Measurements from ENCODE around the gene MICALL1. TPM values are rescaled to one million over a fixed set of nuclear protein-coding genes. Genes with fewer than 3 reads are reported as not detected.

The MICALL1 gene
- polyA plus RNA-seq, 2 of the 4 experiments (the other 2 are of a cell fraction), result 10.4 to 18.6 TPM

DNA sequence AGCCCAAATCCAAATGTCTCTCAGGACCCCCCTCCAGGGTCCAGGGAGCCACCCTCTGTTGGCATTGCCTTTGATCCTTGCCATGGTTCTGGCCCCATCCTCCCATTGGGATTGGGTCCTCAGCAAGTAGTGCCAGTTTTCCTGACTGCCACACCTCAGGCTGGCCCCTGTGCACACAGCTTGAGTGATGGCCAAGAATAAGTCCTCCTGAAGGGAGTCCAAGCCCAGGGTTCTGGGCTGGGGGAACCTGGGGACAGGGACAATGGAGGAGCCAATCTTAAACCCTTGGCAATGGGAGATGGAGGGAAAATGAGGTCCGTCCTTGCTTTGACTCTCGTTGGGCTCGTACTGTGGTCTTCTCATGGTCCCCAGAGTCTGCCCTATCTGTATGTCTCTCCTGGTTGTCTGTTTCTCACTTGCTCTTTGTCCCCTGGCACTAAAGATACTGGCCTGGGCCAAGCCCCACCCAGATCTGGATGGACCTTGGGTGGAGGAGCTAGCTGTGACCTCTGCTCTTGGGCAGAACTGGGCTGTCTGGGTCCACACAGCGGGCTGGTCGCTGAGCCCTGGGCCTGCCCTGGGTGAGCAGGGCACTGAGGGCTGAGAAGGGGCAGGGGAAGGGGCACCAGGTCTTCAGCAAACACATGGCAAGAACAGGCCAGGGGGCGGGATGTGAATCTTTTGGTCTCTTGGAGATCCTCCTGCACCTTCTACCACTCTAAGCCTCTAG, 75.3 kb downstream of the MICALL1 start:
- FAIRE-seq, result no peak

DNA sequence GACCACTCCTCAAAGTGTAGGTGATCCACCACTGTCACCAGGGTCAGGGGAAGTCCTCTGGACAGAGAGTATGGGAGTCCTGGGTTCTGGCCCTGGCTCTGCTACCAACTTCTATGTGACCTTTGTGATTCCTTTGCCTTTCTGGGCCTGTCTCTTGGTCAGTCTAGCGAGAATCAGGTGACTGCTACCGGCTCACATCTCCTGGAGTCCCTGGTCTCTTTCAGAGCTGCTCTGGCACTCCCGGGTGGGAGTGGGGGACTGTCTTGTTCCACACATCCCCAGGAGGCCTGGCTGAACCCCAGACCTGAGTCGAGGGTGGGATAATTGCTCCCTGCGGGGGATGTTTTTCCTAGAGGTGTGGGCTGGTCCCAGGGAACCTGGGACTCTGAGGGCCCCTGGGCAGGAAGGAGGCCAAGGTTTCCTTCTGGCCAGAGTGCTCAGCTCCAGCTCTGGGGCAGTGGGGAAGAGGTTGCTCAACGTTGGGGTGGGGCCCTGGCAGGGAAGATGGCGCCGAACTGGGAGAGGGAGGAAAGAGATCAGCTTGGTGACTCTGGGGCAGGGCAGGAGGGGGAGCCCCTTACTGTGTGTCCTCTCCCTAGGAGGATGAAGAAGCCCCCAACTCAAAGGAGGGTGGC, 76.2 kb downstream of the MICALL1 start:
- Histone ChIP-seq H3K4me1 (no peaks in the 10 kb centered on the region), H3K4me2 (no peak overlapping the region), H3K4me3 (no peak overlapping the region), H3K27ac (no peak overlapping the region), H3K9me3 (no peaks in the 10 kb centered on the region)
- ATAC-seq (no peak; a peak in 1 of 6 replicates), FAIRE-seq (no peak), DNase-seq (ENCODE audit: low read depth in 1 of 2, low spot score in 1 of 2) (no peak)
- ChIA-PET POLR2A (no interaction called here), CTCF (interaction anchor here (0.5 to 1.1 kb wide), 2 partner anchors 12 to 18 kb away, joined by 3 read pairs; no protein-coding TSS in a partner anchor)
- 81% methylated on average over 5 of the region's 8 CpGs for WGBS (ENCODE audit: missing lambda C conversion rate)
- TF ChIP-seq TFCP2L1 (CRISPR knock-in tag; IDR thresholded peaks at IDR 0.05) (no peak), RNF2 (IDR thresholded peaks at IDR 0.05; ENCODE audit: borderline replicate concordance, low read depth) (no peak), JUNB (IDR thresholded peaks at IDR 0.05) (no peak), FOSL2 (IDR thresholded peaks at IDR 0.05) (no peak), FOSL2 (CRISPR knock-in tag; IDR thresholded peaks at IDR 0.05) (no peak), GATA3 (IDR thresholded peaks at IDR 0.05; ENCODE audit: borderline replicate concordance) (no peak), EP300 (IDR thresholded peaks at IDR 0.05) (no peak)
- TF ChIP-seq, protein P1, sequence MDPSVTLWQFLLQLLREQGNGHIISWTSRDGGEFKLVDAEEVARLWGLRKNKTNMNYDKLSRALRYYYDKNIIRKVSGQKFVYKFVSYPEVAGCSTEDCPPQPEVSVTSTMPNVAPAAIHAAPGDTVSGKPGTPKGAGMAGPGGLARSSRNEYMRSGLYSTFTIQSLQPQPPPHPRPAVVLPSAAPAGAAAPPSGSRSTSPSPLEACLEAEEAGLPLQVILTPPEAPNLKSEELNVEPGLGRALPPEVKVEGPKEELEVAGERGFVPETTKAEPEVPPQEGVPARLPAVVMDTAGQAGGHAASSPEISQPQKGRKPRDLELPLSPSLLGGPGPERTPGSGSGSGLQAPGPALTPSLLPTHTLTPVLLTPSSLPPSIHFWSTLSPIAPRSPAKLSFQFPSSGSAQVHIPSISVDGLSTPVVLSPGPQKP (IDR thresholded peaks at IDR 0.05; ENCODE audit: low read depth, low read length), result no peak

More for the DNA sequence above, 75.3 kb downstream of the MICALL1 start:
- WGBS (ENCODE audit: missing lambda C conversion rate), result 85% methylated on average over 6 of the region's 6 CpGs
- ATAC-seq (no peak), DNase-seq (ENCODE audit: low read depth in 1 of 2, low spot score in 1 of 2) (no peak)
- H3K4me1 ChIP-seq, result no peaks in the 10 kb centered on the region
- ChIA-PET CTCF (interaction anchor here (1.1 to 1.6 kb wide), 2 partner anchors 17 to 47 kb away, joined by 3 read pairs; no protein-coding TSS in a partner anchor), POLR2A (no interaction called here)
- no peak overlapping the region for H3K27ac ChIP-seq
- no peak overlapping the region for H3K4me2 ChIP-seq
- H3K9me3 ChIP-seq, result no peaks in the 10 kb centered on the region
- no peak overlapping the region for H3K4me3 ChIP-seq
- no peak for TF ChIP-seq RCOR1 (IDR thresholded peaks at IDR 0.05; ENCODE audit: low read depth, low read length)
- TF ChIP-seq POLR2AphosphoS2 (conservative IDR thresholded peaks at IDR 0.05; ENCODE audit: low read length), result no peak
- no peak for TF ChIP-seq HOXA7 (CRISPR knock-in tag; IDR thresholded peaks at IDR 0.05)
- TF ChIP-seq, protein P2, sequence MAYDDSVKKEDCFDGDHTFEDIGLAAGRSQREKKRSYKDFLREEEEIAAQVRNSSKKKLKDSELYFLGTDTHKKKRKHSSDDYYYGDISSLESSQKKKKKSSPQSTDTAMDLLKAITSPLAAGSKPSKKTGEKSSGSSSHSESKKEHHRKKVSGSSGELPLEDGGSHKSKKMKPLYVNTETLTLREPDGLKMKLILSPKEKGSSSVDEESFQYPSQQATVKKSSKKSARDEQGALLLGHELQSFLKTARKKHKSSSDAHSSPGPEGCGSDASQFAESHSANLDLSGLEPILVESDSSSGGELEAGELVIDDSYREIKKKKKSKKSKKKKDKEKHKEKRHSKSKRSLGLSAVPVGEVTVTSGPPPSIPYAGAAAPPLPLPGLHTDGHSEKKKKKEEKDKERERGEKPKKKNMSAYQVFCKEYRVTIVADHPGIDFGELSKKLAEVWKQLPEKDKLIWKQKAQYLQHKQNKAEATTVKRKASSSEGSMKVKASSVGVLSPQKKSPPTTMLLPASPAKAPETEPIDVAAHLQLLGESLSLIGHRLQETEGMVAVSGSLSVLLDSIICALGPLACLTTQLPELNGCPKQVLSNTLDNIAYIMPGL (CRISPR knock-in tag; IDR thresholded peaks at IDR 0.05; ENCODE audit: borderline replicate concordance), result no peak
- TF ChIP-seq, protein P3, sequence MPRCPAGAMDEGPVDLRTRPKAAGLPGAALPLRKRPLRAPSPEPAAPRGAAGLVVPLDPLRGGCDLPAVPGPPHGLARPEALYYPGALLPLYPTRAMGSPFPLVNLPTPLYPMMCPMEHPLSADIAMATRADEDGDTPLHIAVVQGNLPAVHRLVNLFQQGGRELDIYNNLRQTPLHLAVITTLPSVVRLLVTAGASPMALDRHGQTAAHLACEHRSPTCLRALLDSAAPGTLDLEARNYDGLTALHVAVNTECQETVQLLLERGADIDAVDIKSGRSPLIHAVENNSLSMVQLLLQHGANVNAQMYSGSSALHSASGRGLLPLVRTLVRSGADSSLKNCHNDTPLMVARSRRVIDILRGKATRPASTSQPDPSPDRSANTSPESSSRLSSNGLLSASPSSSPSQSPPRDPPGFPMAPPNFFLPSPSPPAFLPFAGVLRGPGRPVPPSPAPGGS (IDR thresholded peaks at IDR 0.05), result no peak
- TF ChIP-seq MAFK (IDR thresholded peaks at IDR 0.05; ENCODE audit: partially characterized antibody), result no peak
- no peak for TF ChIP-seq FOXS1 (CRISPR knock-in tag; IDR thresholded peaks at IDR 0.05)
- no peak for TF ChIP-seq RFX5 (IDR thresholded peaks at IDR 0.05)
- TF ChIP-seq ESRRA (IDR thresholded peaks at IDR 0.05; ENCODE audit: borderline replicate concordance, low read length), result no peak
- TF ChIP-seq JUNB (IDR thresholded peaks at IDR 0.05), result no peak
- no peak for TF ChIP-seq RARB (CRISPR knock-in tag; IDR thresholded peaks at IDR 0.05)
- no peak for TF ChIP-seq KDM5A (IDR thresholded peaks at IDR 0.05)
- TF ChIP-seq CBX8 (IDR thresholded peaks at IDR 0.05), result no peak
- no peak for TF ChIP-seq HDAC2 (IDR thresholded peaks at IDR 0.05)
- TF ChIP-seq, protein P4, sequence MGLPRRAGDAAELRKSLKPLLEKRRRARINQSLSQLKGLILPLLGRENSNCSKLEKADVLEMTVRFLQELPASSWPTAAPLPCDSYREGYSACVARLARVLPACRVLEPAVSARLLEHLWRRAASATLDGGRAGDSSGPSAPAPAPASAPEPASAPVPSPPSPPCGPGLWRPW (IDR thresholded peaks at IDR 0.05), result no peak

Data from A549 (cell line).